Stimulated activated CD4-positive, alpha-beta T cell treated with anti-CD3 and anti-CD28 coated beads, TNF-alpha, amount 100 ng/mL, for 4 hours (primary cell): Measurements from ENCODE around the gene MAPK1IP1L.
A peak's percentile ranks its signal among the peaks of the same experiment; 100 is the strongest.
"Not testable (repeated sequence)": the region's sequence is repeated elsewhere in the genome, so short reads cannot be mapped to it uniquely, and the experiment has no call there.

Source experiments
- DNase-seq, 3 experiments: peaks; one replicate each; pipeline ENCODE4 v3.0.0-alpha.2; 2020; ENCODE audit warnings: low read depth in 3 of 3

The MAPK1IP1L gene

DNA sequence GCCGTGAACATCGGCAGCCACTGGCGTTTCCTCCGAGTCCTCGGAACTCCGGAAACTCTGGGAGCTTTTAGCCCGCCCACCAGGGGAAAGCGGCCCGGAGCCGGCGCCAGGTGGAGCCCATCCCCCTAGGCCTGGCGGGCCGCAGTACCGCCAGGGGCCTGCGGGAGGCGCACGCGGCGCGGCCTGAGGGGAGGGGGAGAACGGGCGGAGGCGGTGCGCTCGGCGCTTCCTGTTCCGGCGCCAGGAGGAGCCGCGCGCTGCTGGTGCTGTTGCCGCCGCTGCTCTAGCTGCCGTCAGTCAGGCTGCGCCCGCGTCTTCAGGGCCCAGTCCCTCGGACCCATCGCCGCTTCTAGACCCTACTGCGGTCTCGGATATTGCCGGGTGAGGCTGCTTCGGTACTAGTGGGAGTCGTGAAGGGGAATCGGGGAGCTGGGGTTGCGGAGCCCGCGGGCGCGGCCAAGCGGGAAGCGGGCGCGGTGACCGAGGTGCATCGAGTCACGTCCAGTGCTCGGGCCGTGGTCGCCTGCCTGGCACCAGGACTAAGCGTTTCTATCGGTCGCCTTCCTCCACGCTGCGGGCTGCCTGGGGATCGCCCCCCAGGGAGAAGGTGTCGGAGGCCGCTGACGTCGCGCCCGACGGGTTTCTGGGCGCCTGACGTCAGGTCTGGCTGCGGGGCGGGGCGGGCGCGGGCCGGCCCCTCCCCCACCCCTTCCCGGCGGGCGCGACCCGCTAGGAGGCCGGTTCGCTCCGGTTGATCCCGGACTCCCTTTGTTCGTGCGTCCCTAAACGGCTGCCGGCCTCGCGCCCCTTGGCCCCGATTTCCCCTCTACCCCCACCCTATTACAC lies at the start of gene MAPK1IP1L:
MAPK1IP1L (plus strand) TSS at position 225 of the 846 bp plus-strand sequence. CDS start 10,037 bp downstream, outside the sequence.
- peak; percentile 81 to 86 (median 83) for DNase-seq

GRCh38 chr14:55005071-55005470 lies 46.4 kb upstream of the MAPK1IP1L start:
- DNase-seq = no peak

- no peak for DNase-seq
Measured at GRCh38 chr14:55015006-55015405, 36.4 kb upstream of the MAPK1IP1L start.

DNA sequence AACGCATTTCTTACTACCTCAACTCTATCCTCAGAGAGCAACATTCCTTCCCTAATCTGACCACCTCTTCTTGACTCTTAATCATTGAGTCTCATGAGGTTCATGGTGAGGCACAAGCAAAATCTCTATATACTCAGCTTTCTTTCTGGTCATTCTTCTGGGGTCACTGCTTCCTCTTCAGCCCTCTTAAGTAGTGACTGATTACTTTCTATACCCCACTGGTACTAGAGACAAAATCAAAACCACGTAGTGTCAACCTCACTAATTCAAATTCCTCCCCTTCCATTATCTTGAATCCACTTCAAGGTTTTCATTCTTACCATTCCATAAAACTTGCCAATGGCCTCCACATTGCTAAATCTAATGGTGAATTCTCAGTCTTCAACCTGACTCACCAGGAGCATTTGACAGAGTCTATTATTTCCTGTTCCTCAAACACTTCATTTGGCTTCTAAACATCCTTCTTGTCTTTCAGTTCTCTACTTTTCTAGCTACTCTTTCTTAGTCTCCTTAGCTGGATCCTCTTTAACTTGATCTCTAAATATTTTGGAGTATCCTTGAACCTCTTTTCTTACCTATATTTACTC lies 31.4 kb upstream of the MAPK1IP1L start:
- DNase-seq = no peak

DNA sequence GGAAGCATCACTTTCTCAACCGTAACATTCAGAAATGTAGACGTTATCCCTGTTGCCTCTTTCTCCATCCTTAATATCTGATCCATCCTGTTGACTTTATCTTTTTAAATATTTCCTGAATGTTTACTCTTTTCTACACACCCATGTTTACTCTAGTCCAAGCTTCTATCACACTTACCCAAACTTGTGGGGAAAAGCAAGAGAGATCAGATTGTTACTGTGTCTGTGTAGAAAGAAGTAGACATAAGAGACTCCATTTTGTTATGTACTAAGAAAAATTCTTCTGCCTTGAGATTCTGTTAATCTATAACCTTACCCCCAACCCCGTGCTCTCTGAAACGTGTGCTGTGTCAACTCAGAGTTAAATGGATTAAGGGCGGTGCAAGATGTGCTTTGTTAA lies 27.1 kb upstream of the MAPK1IP1L start:
- not testable (repeated sequence) for DNase-seq

DNA sequence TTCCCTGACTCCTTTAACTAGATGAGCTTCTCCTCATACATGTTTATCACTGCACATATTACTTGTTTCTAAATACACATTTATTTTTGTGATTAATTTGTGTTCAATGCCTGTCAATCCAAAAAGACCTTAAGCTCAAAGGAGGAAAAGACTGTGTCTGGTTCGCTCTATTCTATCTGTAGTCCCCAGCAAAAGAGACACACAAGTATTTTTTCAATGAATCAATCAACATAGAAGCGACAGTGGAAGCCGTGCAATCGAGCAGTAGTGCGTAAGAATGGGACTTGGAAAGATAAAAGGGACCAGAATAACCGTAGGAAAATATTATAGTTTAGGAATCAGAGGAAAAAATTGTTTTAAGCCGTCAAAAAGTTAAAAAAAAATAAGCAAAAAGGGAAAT lies 25.5 kb upstream of the MAPK1IP1L start:
- DNase-seq = no peak

DNA sequence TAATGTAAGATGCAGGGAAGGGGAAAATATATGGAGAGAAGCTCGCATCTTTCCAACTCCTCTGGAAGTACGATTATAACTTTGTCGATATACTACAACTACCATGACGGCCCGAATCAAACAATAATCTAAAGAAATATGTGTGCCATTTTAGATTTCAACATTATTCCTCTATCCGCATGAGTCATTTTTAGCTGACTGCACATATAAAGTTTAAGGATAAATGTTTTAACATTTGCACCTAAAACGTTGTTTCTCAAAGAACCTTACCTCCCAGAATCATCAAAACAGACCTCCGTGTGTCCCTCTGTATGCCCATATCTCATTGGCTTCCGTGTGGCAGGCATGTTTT lies 25.0 kb upstream of the MAPK1IP1L start:
- DNase-seq = no peak

GRCh38 chr14:55026793-55027561 lies 24.5 kb upstream of the MAPK1IP1L start, which contains the start of the genes SOCS4 and WDHD1:
Gene SOCS4 (plus strand): TSS chr14:55027236. CDS start chr14:55043042, 15,806 bp downstream.
Gene WDHD1 (minus strand): TSS chr14:55027099. CDS start chr14:55026787, 312 bp downstream.
- DNase-seq = peak; percentile 92 to 98 (median 94)

DNA sequence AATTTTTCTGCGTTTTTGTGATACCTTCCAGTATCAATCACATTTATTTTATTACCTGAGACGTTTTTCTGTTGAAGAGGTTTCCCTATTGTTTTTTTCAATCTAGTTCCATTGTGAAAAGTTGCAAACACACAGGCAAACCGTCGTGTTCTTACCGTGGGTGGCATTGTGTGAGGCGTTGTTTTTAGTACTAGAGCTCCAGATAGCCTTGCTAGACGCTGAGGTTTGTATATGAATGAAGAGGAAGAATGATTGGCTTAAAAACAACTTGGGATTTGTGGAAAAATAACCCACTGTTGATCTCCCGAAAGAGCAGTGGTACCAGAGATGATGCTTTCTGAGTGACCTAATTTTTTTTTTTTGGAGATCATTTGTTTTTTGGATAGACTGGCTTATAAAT lies 23.4 kb upstream of the MAPK1IP1L start:
- DNase-seq = no peak

- DNase-seq = no peak
Measured at GRCh38 chr14:55028476-55028875, 23.0 kb upstream of the MAPK1IP1L start.

DNA sequence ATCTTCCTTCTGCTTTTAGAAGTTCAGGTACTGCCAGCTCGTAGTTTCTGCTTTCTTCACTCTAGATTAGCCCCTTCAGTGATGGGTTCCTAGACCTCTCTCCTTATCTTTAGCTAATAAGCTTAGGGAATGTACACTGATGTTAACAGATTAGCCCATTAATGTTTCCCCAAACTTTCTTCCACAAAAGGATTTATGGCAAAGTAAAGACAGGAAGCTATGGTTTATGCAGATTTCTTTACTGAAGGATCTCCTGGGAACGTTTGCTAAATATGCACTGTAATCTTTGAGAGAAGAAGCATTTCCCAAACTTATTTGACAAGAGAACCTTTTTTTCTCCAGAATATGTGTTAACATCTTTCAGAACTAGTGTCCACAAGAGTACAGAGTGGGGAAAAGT lies 20.3 kb upstream of the MAPK1IP1L start:
- DNase-seq = no peak

DNA sequence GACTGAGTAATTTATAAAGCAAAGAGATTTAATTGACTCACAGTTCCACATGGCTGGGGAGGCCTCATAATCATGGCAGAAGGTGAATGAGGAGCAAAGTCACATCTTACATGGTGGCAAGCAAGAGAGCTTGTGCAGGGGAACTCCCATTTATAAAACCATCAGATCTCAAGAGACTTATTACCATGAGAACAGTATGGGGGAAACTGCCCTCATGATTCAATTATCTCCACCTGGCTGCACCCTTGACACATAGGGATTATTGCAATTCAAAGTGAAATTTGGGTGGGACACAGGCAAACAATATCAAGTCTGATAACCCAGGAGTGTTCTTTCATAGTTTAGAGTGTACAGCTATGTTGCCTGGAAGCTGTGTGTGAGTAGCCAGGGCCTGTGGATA lies 13.5 kb upstream of the MAPK1IP1L start:
- DNase-seq = not testable (repeated sequence)

DNA sequence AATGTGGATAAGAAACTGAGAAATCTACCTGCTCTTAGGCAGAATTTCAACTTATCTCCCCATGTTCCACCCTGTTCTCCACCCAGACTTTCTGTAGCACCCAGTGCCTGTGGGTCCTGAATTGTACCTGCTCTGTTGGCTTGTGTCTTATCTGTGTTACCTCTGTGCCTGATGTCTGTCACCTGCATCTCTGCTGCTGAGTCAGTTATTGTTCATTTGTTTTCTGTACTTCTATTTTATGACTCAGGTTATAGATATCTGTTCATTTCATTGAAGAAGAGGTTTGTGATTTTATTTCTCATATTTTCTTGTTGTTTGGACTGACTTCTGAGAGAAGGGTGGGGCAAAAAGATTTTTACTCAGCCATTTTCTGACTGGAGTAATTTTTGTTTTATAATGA lies 12.7 kb upstream of the MAPK1IP1L start:
- DNase-seq = no peak

- DNase-seq = no peak
Measured at GRCh38 chr14:55043528-55043927, 7.9 kb upstream of the MAPK1IP1L start.

- no peak for DNase-seq
Measured at GRCh38 chr14:55045087-55045486, 6.4 kb upstream of the MAPK1IP1L start.

DNA sequence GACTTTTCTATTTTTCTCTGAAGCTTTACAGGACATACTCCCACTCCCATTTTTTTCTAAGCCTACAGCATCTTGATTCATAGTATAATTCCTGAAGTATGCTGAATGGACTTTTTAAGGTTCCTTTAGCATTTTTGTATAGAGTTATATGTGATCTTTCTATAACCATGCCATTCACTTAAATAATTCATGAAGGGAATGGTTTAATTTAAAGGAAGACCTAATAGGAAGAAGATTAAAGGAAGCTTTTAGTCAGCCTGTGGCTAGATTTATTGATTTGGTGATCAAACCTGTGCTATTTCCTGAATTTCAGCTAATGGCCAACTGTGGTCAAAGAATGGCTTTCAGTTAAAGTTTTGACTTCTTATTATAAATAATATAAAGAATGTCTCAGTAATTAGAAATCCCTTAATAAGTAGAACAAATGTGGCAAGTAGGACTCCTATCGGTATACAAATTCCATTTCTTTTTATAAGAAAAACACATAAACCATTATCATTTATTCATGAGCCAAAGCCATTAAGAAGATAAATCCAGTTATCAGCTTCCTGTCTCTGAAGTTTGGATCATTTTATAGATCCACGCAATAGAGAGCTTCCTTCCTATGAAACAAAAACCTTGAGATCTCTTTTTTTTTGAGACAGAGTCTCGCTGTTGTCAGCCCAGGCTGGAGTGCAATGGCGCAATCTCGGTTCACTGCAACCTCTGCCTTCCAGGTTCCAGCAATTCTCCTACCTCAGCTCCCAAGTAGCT lies 4.0 kb upstream of the MAPK1IP1L start:
- no peak for DNase-seq

- DNase-seq = no peak
Measured at GRCh38 chr14:55048900-55049436, 2.5 kb upstream of the MAPK1IP1L start.

- DNase-seq = no peak
Measured at GRCh38 chr14:55051165-55051422, 353 bp upstream of the MAPK1IP1L start.

DNA sequence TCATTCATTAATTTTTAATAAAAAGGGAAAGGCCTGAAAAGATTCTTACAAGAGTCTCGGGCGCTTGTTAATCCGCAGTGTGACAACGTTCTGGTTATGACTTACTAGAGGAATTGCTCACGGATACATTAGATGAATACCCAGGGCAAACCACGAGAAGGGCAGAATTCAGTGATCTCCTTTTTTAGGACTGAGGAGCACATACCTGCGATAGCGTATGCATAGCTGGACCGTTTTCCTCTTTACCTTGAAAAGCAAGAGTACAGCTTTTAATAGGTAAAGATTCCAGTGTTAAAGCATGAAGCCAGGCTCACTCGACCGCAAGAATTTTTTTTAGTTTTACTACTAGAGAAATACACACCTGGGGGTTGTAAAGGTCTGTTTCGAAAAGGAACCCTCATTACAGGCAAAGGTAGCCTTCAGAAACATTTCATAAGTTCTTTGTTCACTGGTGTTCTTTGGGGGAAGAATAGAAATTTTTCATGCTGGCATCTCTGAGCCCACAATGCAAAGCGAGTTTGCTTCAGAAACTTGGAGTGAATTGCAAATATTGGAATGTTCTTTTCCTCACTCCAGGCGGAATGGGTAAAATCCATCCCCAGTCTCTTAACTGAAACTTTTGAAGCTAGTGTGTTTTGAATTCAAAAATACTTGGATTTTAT lies 953 bp downstream of the MAPK1IP1L start:
- DNase-seq = no peak

GRCh38 chr14:55053018-55053417 lies 1.6 kb downstream of the MAPK1IP1L start:
- DNase-seq = no peak

DNA sequence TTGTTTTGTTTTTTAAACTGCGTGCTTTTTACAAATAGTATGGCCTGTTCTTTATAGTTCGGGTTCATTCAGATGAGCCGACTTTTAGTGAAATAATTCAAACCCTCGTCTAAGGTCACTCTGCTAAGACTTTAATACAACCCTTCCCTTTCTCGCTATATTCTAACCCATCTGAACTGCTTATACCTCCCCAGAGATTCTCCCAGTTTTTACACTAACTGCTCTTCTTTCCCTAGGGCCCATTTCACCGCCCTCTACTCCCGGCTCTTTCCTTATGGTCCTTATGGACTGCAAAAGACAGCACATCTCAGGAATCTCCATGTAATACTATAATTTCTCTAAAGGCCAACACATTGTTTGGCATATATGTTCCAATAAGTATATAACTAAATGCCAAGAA lies 2.1 kb downstream of the MAPK1IP1L start:
- DNase-seq = no peak
